GM19239 (cell line): ENCODE results near the gene XDH.

ENCODE experiments used
- DNase-seq: peaks from one replicate; pipeline ENCODE4 v3.0.0; 2011; ENCODE audit warnings: low spot score; ENCODE audit not compliant: insufficient read length
- FAIRE-seq: peaks from 2 replicates; lab custom pipeline; 2011; peaks lifted over from hg19 to GRCh38; lab: Jason Lieb, UNC

XDH gene

GRCh38 chr2:31404827-31405226, 9.7 kb downstream of the XDH start:
- FAIRE-seq = no peak

GRCh38 chr2:31404302-31404701, 10.2 kb downstream of the XDH start:
- no peak for FAIRE-seq
- DNase-seq = no peak

More at GRCh38 chr2:31404827-31405226, 9.7 kb downstream of the XDH start:
- no peak for DNase-seq

GRCh38 chr2:31402388-31402787, 12.2 kb downstream of the XDH start:
- no peak for DNase-seq
- no peak for FAIRE-seq

- FAIRE-seq = no peak
- DNase-seq = no peak
Observed at GRCh38 chr2:31401580-31401979, 13.0 kb downstream of the XDH start.

GRCh38 chr2:31398881-31399280, 15.7 kb downstream of the XDH start:
- no peak for FAIRE-seq

GRCh38 chr2:31397094-31397493, 17.4 kb downstream of the XDH start:
- DNase-seq = no peak
- FAIRE-seq = no peak

More at GRCh38 chr2:31398881-31399280, 15.7 kb downstream of the XDH start:
- DNase-seq = no peak

GRCh38 chr2:31390324-31390723, 24.2 kb downstream of the XDH start:
- FAIRE-seq (no peak), DNase-seq (no peak)

- DNase-seq = no peak
- FAIRE-seq = no peak
Observed at GRCh38 chr2:31388736-31389135, 25.8 kb downstream of the XDH start.

GRCh38 chr2:31387850-31388249, 26.7 kb downstream of the XDH start:
- FAIRE-seq (no peak), DNase-seq (no peak)

GRCh38 chr2:31386648-31387047, 27.9 kb downstream of the XDH start:
- DNase-seq (no peak), FAIRE-seq (no peak)

GRCh38 chr2:31386172-31386571, 28.4 kb downstream of the XDH start:
- DNase-seq (no peak), FAIRE-seq (no peak)

GRCh38 chr2:31384771-31385276, 29.7 kb downstream of the XDH start:
- DNase-seq = no peak
- no peak for FAIRE-seq

- FAIRE-seq = no peak
- DNase-seq = no peak
Observed at GRCh38 chr2:31384351-31384750, 30.2 kb downstream of the XDH start.

GRCh38 chr2:31383471-31384153, 30.9 kb downstream of the XDH start:
- FAIRE-seq = no peak
- DNase-seq = no peak

- FAIRE-seq (no peak), DNase-seq (no peak)
Observed at GRCh38 chr2:31382452-31383120, 32.0 kb downstream of the XDH start.

GRCh38 chr2:31381601-31382000, 32.9 kb downstream of the XDH start:
- no peak for FAIRE-seq
- no peak for DNase-seq

- DNase-seq = no peak
- no peak for FAIRE-seq
Observed at GRCh38 chr2:31380243-31380642, 34.3 kb downstream of the XDH start.

GRCh38 chr2:31379747-31380146, 34.8 kb downstream of the XDH start:
- FAIRE-seq (no peak), DNase-seq (no peak)

- DNase-seq (no peak), FAIRE-seq (no peak)
Observed at GRCh38 chr2:31378791-31379501, 35.6 kb downstream of the XDH start.

- DNase-seq = no peak
- no peak for FAIRE-seq
Observed at GRCh38 chr2:31378389-31378788, 36.2 kb downstream of the XDH start.

- DNase-seq = no peak
- no peak for FAIRE-seq
Observed at GRCh38 chr2:31373127-31373526, 41.4 kb downstream of the XDH start.
